ENCODE data around the gene SLC13A1.

- TF ChIP-seq CTCF (conservative IDR thresholded peaks at IDR 0.05; ENCODE audit: low read depth, low read length) (no peak), EZH2 (IDR thresholded peaks at IDR 0.05; ENCODE audit: borderline replicate concordance, low read depth, low read length, poor library complexity, severe bottlenecking) (no peak)
Measured at GRCh38 chr7:123190109-123190831, 9.5 kb downstream of the SLC13A1 start.

All from A673 (cell line).